HG03097 (cell line): ENCODE results near the gene NFYB.
"Not testable (repeated sequence)": the region's sequence is repeated elsewhere in the genome, so short reads cannot be mapped to it uniquely, and the experiment has no call there.

Source experiments
- ATAC-seq: cut with Tn5 transposase; IDR thresholded peaks from one replicate; pipeline ENCODE4 v1.9.1; 2021; ENCODE audit not compliant: unreplicated experiment, low FRiP score

Gene NFYB

GRCh38 chr12:104121001-104121400 is 17.0 kb downstream of the NFYB start:
- no peak for ATAC-seq

- ATAC-seq = no peak
Measured at GRCh38 chr12:104115587-104115975, 22.4 kb downstream of the NFYB start.

GRCh38 chr12:104114834-104115586 is 23.0 kb downstream of the NFYB start:
- not testable (repeated sequence) for ATAC-seq

GRCh38 chr12:104109446-104110271 is 28.4 kb downstream of the NFYB start:
- peak; percentile 8 for ATAC-seq

- peak; percentile 66 for ATAC-seq
Measured at GRCh38 chr12:104108755-104109445, 29.1 kb downstream of the NFYB start.

- no peak for ATAC-seq
Measured at GRCh38 chr12:104106965-104107364, 31.0 kb downstream of the NFYB start.

- ATAC-seq = no peak
Measured at GRCh38 chr12:104105461-104105860, 32.5 kb downstream of the NFYB start.

GRCh38 chr12:104097954-104098353 is 40.1 kb downstream of the NFYB start:
- ATAC-seq = no peak

GRCh38 chr12:104095289-104095688 is 42.7 kb downstream of the NFYB start:
- ATAC-seq = no peak

GRCh38 chr12:104094284-104094683 is 43.7 kb downstream of the NFYB start:
- ATAC-seq = no peak

GRCh38 chr12:104091136-104091535 is 46.9 kb downstream of the NFYB start:
- no peak for ATAC-seq

GRCh38 chr12:104090685-104091084 is 47.3 kb downstream of the NFYB start:
- ATAC-seq = no peak

GRCh38 chr12:104083769-104084475 is 54.1 kb downstream of the NFYB start:
- ATAC-seq = no peak

- ATAC-seq = no peak
Measured at GRCh38 chr12:104080764-104081163, 57.2 kb downstream of the NFYB start.

- ATAC-seq = no peak
Measured at GRCh38 chr12:104079024-104079423, 59.0 kb downstream of the NFYB start.

GRCh38 chr12:104073699-104074098 is 64.3 kb downstream of the NFYB start:
- ATAC-seq = no peak

- no peak for ATAC-seq
Measured at GRCh38 chr12:104072099-104072498, 65.9 kb downstream of the NFYB start.
